Inflammatory macrophage treated with lipopolysaccharide for 1 hour (primary cell): ENCODE results near the gene TAGAP.
A peak's percentile ranks its signal among the peaks of the same experiment; 100 is the strongest.

Source experiments
- DNase-seq, 2 donors: peaks; one replicate each; pipeline ENCODE4 v3.0.0-alpha.2; 2020 to 2022

Gene TAGAP

DNA sequence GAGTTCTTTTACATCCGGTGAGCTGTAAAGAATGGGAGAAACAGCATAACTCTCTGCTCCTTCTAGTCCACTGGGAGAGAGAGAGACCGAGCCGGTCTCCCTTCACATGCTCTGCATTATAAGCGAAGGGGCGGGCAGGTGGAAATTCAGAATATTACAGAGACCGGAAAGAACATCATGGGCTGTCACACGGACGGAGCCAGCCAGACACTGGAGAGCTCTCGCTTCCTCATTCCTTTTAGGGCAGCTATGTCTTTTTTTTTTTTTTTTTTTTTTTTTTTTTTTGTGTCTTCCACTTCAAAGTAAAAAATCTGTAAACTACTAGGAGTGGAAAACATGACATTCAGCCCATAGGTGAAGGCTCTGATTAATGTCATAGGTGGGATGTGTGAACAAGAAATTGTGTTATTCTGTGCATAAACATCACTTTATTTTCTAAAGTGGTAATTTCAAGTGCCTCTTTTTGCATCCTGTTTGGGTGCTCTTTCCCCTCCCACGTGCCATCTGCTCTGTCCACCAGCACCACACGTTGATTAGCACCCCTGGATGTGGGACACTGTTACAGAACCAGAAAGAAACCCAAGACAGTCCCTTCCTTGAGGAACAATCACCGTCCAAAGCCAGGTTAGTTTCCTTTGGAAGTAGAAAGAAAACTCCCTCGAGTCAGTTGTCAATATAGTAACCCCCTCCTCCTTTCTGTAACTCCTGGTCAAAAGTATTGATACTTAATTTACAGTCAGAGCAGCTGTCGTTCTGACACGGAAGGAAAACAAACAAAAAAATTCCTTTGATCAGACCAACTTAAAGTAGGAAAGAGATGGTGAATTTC, at the start of gene TAGAP:
Gene TAGAP, minus strand, starts transcription at position 93 of the 829 bp plus-strand sequence. CDS start 845 bp downstream, outside the sequence.
- DNase-seq: peak; percentile 94

GRCh38 chr6:159093609-159094443, 49.0 kb upstream of the TAGAP start:
- DNase-seq: no peak

GRCh38 chr6:159092631-159093030, 47.8 kb upstream of the TAGAP start:
- DNase-seq: peak; percentile 90 to 96

GRCh38 chr6:159090530-159091480, 46.0 kb upstream of the TAGAP start:
- peak; percentile 39 to 67 for DNase-seq

- no peak for DNase-seq
These were observed 45.1 kb upstream of the TAGAP start for GRCh38 chr6:159089909-159090308.

GRCh38 chr6:159089443-159089842, 44.7 kb upstream of the TAGAP start:
- DNase-seq: no peak

- no peak for DNase-seq
These were observed 41.3 kb upstream of the TAGAP start for GRCh38 chr6:159086033-159086618.

- no peak for DNase-seq
These were observed 40.7 kb upstream of the TAGAP start for GRCh38 chr6:159085396-159085895.

DNA sequence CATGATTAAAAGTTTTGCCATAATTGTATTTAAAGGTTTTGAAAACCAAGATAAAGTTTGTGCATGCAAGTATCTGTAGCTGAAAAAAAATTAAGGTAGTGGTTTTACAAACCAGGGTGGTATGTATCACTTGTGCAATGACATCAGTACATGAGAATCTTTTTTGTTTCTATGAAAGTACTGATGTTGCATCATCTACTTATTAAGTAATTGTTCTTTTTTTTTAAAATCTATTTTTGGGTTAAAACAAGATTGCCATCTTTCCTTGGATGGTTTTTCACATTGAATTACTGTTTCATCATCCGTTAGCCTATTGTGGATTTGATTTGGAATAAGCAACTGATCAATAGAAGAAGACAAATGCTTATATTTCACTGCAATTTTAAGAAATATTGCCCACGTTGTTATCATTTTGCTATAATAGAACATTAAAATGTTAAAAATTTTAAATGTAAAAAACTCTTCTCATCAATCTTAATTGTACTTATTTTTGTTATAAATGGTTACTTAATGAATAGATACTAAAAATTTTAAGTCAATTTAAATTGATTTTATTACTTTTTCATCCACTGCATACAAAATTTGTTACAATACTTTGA, 39.8 kb upstream of the TAGAP start:
- DNase-seq: peak; percentile 76 to 80

- no peak for DNase-seq
These were observed 38.4 kb upstream of the TAGAP start for GRCh38 chr6:159083146-159083545.

GRCh38 chr6:159082039-159082815, 37.4 kb upstream of the TAGAP start:
- no peak for DNase-seq

DNA sequence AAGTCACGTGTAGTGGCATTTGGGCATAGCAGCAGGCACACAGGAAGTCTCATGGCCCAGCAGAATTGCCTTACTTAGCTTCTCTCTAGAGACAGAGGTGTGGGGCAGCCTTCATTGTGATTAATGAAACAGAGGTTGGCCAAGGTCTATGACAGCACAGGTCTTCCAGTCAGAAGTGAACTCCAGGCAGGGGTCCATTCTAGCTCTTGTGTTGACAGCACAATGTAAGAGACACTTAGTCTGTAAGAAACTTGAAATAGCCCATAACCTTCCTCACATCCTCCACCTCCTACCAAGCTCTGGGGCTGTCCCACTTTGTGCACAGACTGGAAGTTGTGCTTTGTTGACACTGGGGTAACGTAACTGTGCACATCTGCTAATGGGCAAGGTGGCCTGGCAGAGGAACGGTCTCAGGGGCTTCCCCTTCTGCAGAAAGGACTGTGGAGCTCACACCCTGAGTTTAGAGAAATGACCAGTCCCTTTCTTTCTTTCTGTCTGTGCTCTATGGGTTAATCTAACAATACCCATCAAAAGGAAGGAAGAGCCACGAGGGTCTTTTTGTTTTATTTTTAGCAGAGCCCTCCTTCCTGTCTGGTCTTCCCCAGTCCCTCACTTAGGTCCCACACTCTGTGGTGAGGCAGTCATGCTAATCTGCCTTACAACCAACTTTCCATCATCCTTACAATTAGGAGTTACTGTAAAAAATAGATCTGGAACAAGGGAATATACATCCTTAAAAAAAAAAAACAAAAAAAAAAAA, 35.6 kb upstream of the TAGAP start:
- no peak for DNase-seq

DNA sequence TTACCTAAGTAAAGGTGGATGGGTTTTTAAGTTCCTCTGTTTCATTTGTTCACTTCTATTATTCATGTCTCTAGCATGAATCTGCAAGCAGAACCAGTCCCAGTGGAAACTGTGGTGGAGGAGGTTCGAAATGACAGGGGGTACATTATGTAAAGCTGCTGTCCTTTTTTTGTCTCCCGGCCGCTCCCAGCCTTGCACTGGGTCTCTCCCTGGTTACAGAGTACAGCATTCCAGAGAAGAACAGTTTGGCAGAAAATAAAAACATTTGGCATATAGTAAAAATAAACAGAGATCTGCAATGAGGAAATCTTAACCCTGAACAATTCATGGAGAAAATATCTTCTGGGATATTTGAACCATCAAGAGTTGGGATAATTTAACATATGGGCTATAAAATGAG, 34.6 kb upstream of the TAGAP start:
- no peak for DNase-seq

DNA sequence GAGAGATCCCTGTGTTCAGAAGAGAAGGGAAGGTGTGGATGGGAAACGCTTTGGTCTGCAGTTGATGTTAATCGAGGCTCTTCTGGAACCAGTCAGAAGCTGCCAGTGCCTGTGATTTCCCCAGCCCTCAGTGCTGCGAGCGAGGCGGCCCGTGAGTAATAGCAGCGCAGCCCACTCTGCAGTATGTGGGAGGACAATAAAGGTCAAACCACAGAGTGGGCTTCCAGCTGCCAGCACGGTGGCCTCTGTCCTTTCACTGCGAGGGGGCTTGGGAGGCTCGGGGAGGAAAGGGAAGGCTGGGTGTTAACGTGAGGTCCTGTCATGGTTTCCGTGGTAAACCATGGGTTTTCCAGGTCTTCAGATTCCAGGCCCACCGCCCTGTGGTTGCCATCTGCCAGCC, 32.3 kb upstream of the TAGAP start:
- no peak for DNase-seq

GRCh38 chr6:159075506-159076228, 30.9 kb upstream of the TAGAP start:
- DNase-seq: no peak

- no peak for DNase-seq
These were observed 30.1 kb upstream of the TAGAP start for GRCh38 chr6:159074876-159075275.

- DNase-seq: peak in 1 of 2 donors; percentile 48
These were observed 29.4 kb upstream of the TAGAP start for GRCh38 chr6:159074120-159074684.

DNA sequence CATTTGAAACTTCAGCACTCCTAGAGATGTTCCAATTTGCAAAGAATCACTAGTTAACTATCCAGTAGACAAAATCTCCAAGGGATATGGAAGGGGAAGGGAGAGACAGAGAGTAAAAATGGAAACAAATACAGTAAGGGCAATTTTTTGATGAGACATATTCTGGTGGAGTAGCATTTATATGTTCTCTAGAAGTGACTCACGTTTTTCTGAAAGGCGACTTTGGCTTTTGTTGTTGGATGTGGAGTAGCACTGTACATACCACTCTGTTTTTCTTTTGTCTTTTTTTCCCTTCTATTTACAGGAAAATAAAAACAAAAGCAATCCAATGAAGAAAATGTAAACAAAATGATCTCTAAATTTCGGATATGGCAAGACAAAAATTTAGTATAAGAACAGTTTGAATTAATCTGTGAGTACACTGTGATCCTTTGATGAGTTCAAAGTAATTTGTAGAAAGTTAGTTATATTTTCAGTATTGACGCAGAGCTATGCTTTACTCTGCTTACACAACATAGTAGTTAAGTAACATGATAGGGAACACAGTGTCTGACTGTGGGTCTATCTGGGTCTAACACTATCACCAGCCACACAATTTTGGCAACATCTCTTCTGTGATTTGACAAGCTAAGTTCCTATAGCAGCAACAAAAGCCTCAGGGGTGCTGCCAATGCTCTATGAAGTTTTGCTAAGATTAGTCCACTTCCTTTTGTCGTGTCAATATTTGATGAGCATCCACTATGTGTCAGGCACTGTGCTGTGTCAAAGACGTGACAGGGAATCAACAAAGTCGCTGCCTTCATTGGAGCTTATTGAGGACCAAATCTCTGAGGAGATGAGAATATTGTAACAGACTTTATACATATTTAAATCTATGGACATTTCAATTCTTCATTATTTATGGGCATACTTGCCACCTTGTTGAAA, 27.3 kb upstream of the TAGAP start:
- DNase-seq: no peak
